HCT116 (cell line): Measurements from ENCODE around the gene CRYBG3. TPM values are rescaled to one million over a fixed set of nuclear protein-coding genes. Genes with fewer than 3 reads are reported as not detected.

Experiments
- ATAC-seq: fragments of 200-7000 bp; cut with Tn5 transposase; 2 replicates; pipeline ENCODE4 v1.9.1; 2020; ENCODE audit warnings: mild to moderate bottlenecking, moderate library complexity
- BruUV-seq: library from RNA; stranded (reverse); fragments of 400-500 nt; replicated peaks from 2 replicates; lab custom pipeline; 2021; lab: Mats Ljungman, UMichigan
- CTCF ChIA-PET: fragments of 300-600 bp; sonication (Branson Sonifier 250); formaldehyde crosslinking; loops from one replicate; lab custom pipeline; 2021; ENCODE audit warnings: antibody characterized with exemption; lab: Charles Lee
- POLR2A ChIA-PET: fragments of 300-600, 350-600 bp; sonication (Branson Sonifier 250); formaldehyde crosslinking; loops from one replicate; lab custom pipeline; 2021; ENCODE audit warnings: antibody characterized with exemption; lab: Charles Lee
- RAD21 ChIA-PET, 2 experiments: fragments of 300-600 bp; sonication (Branson Sonifier 250); formaldehyde crosslinking; loops; one replicate each; lab custom pipeline; 2023; ENCODE audit warnings: low total read pairs in 2 of 2; ENCODE audit not compliant: uncharacterized antibody in 2 of 2, unreplicated experiment in 2 of 2, low non-redundant PET in 1 of 2; lab: Charles Lee
- DNase-seq: peaks from one replicate; pipeline ENCODE4 v3.0.0-alpha.2; 2010; ENCODE audit warnings: low read depth, low spot score
- H2AFZ ChIP-seq: fragments of 200-600 bp; shearing (Covaris generic), sonication (generic); 2 replicates; pipeline ENCODE4 v1.6.1; 2017; ENCODE audit warnings: low read depth, mixed run types, mixed read lengths, antibody characterized with exemption, low read length; ENCODE audit not compliant: poor library complexity, severe bottlenecking
- H3K27ac ChIP-seq: 2 replicates; pipeline ENCODE4 v1.5.1; 2012; ENCODE audit warnings: low read depth, low read length
- H3K27me3 ChIP-seq: fragments of 200-600 bp; sonication (generic); 2 replicates; pipeline ENCODE4 v1.6.1; 2016; ENCODE audit warnings: mixed run types, low read length, mixed read lengths; ENCODE audit not compliant: insufficient read depth
- H3K36me3 ChIP-seq, 2 experiments: fragments of 200-500 bp in 1 of 2; fragments of 200-600 bp in 1 of 2; sonication (Bioruptor generic) in 1 of 2; sonication (generic) in 1 of 2; 2 replicates each; pipeline versions ENCODE4 v1.5.1 to v1.6.1; 2014 to 2016; ENCODE audit warnings: low read length in 2 of 2, inconsistent platforms in 1 of 2, mixed read lengths in 1 of 2, mixed run types in 1 of 2; ENCODE audit not compliant: insufficient read depth in 2 of 2, control insufficient read depth in 1 of 2
- H3K4me1 ChIP-seq, 2 experiments: fragments of 200-600 bp in 1 of 2; sonication (generic) in 1 of 2; 2 replicates each; pipeline versions ENCODE4 v1.5.1 to v1.6.1; 2012 to 2017; ENCODE audit warnings: low read length in 2 of 2, inconsistent platforms in 1 of 2, mild to moderate bottlenecking in 1 of 2, mixed read lengths in 1 of 2, mixed run types in 1 of 2, moderate library complexity in 1 of 2; ENCODE audit not compliant: insufficient read depth in 2 of 2, control insufficient read depth in 1 of 2
- H3K4me2 ChIP-seq: fragments of 200-600 bp; sonication (generic); 2 replicates; pipeline ENCODE4 v1.6.1; 2017; ENCODE audit warnings: mixed run types, low read length, mixed read lengths
- H3K4me3 ChIP-seq, 2 experiments: fragments of 200-600 bp in 1 of 2; sonication (generic) in 1 of 2; replicated peaks in 1 of 2; 2 replicates each; pipeline ENCODE4 v1.5.1; 2011 to 2016; ENCODE audit warnings: low read length in 2 of 2, control low read depth in 1 of 2, low read depth in 1 of 2, mild to moderate bottlenecking in 1 of 2, mixed read lengths in 1 of 2, mixed run types in 1 of 2
- H3K79me2 ChIP-seq: fragments of 200-600 bp; sonication (generic); 2 replicates; pipeline ENCODE4 v1.6.1; 2017; ENCODE audit warnings: mild to moderate bottlenecking, mixed run types, low read length, moderate library complexity, mixed read lengths; ENCODE audit not compliant: insufficient read depth
- H3K9ac ChIP-seq: fragments of 200-600 bp; sonication (generic); 2 replicates; pipeline ENCODE4 v1.6.1; 2016; ENCODE audit warnings: low read length, mixed read lengths
- H3K9me2 ChIP-seq: fragments of 200-600 bp; sonication (generic), shearing (Covaris generic); 2 replicates; pipeline ENCODE4 v1.6.1; 2017; ENCODE audit warnings: mixed run types, mild to moderate bottlenecking, moderate library complexity; ENCODE audit not compliant: insufficient read depth
- H3K9me3 ChIP-seq, 2 experiments: fragments of 200-500 bp in 1 of 2; fragments of 200-600 bp in 1 of 2; sonication (Bioruptor generic) in 1 of 2; sonication (generic) in 1 of 2; 2 replicates each; pipeline ENCODE4 v1.6.1; 2014 to 2017; ENCODE audit warnings: low read length in 2 of 2, mixed read lengths in 2 of 2, inconsistent platforms in 1 of 2, low read depth in 1 of 2, mild to moderate bottlenecking in 1 of 2, mixed run types in 1 of 2, moderate library complexity in 1 of 2; ENCODE audit not compliant: control insufficient read depth in 1 of 2, insufficient read depth in 1 of 2
- H4K20me1 ChIP-seq: fragments of 200-600 bp; sonication (generic), shearing (Covaris generic); 2 replicates; pipeline ENCODE4 v1.6.1; 2017; ENCODE audit warnings: mixed run types, mild to moderate bottlenecking, moderate library complexity; ENCODE audit not compliant: insufficient read depth
- ELF1 ChIP-seq: IDR thresholded peaks from 2 replicates; pipeline ENCODE4 v1.6.1; 2012; ENCODE audit warnings: low read depth, borderline replicate concordance
- EZH2 ChIP-seq: fragments of 200-600 bp; sonication (generic); IDR thresholded peaks from 2 replicates; pipeline ENCODE4 v1.6.1; 2017; ENCODE audit warnings: antibody characterized with exemption, mixed run types
- JUND ChIP-seq: IDR thresholded peaks from 2 replicates; pipeline ENCODE4 v1.6.1; 2012
- RAD21 ChIP-seq: IDR thresholded peaks from 2 replicates; pipeline ENCODE4 v1.6.1; 2012; ENCODE audit warnings: low read depth, mild to moderate bottlenecking
- SIN3A ChIP-seq: IDR thresholded peaks from 2 replicates; pipeline ENCODE4 v1.6.1; 2012; ENCODE audit warnings: low read depth
- SP1 ChIP-seq: IDR thresholded peaks from 2 replicates; pipeline ENCODE4 v1.6.1; 2012; ENCODE audit warnings: low read depth
- TCF7L2 ChIP-seq: IDR thresholded peaks from 2 replicates; pipeline ENCODE4 v1.7.0; 2011; ENCODE audit warnings: borderline replicate concordance, inconsistent platforms; ENCODE audit not compliant: insufficient read depth, insufficient read length; ENCODE audit errors: extremely low read depth
- ZNF274 ChIP-seq: fragments of 200-500 bp; sonication (Bioruptor generic); IDR thresholded peaks from 2 replicates; pipeline ENCODE4 v1.6.1; 2014; ENCODE audit warnings: mild to moderate bottlenecking, low read depth, low read length, inconsistent platforms
- intact Hi-C: fragments of 100-400 bp; cut with micrococcal nuclease; formaldehyde crosslinking; loops from 2 replicates; pipeline ENCODE4 v1.10.0; 2022
- total RNA-seq: library from RNA; stranded (reverse); gene quantifications from one replicate; pipeline ENCODE4 v1.2.1, GENCODE V29; 2021; ENCODE audit not compliant: unreplicated experiment
- TF ChIP-seq, protein P1 (sequence below): IDR thresholded peaks from 2 replicates; pipeline ENCODE4 v1.6.1; 2011; ENCODE audit warnings: mild to moderate bottlenecking, low read length, moderate library complexity; ENCODE audit not compliant: insufficient replicate concordance; ENCODE audit errors: extremely low read depth
- TF ChIP-seq, protein P2 (sequence below), 3 experiments: fragments of 200-600 bp in 1 of 3; sonication (generic) in 1 of 3; IDR thresholded peaks in 2 of 3; conservative IDR thresholded peaks in 1 of 3; 2 replicates each; pipeline ENCODE4 v1.5.1; 2012 to 2017; ENCODE audit warnings: low read depth in 2 of 3, low read length in 2 of 3, antibody characterized with exemption in 1 of 3, borderline replicate concordance in 1 of 3, control low read depth in 1 of 3, mild to moderate bottlenecking in 1 of 3, mixed read lengths in 1 of 3, mixed run types in 1 of 3, moderate library complexity in 1 of 3; ENCODE audit not compliant: insufficient read depth in 1 of 3

CRYBG3 gene
- total RNA-seq, 1 experiment from 2014 or later: 7.5 TPM

DNA sequence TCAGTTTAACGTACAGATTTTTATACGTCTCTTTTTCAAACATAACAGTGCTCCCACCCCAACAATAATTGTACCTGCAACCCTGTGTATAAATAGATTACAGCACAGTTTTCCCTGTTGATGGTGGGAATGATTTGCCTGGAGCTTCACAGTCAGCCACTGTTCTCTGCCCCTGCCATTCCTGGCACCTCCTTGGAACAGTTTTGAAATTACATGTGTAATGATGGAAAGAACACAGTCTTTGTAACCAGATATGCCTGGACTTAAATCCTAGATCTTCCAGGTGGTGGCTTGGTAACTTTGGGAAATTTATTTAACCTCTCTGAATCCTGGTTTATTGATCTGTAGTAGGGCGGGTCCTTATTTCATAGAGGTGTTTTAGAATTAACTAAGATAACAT is 27.0 kb downstream of the CRYBG3 start (continued):
- no peak for TF ChIP-seq JUND
- no peak for TF ChIP-seq SP1
- no peak for TF ChIP-seq TCF7L2
- TF ChIP-seq SIN3A: no peak
- TF ChIP-seq, protein P1, sequence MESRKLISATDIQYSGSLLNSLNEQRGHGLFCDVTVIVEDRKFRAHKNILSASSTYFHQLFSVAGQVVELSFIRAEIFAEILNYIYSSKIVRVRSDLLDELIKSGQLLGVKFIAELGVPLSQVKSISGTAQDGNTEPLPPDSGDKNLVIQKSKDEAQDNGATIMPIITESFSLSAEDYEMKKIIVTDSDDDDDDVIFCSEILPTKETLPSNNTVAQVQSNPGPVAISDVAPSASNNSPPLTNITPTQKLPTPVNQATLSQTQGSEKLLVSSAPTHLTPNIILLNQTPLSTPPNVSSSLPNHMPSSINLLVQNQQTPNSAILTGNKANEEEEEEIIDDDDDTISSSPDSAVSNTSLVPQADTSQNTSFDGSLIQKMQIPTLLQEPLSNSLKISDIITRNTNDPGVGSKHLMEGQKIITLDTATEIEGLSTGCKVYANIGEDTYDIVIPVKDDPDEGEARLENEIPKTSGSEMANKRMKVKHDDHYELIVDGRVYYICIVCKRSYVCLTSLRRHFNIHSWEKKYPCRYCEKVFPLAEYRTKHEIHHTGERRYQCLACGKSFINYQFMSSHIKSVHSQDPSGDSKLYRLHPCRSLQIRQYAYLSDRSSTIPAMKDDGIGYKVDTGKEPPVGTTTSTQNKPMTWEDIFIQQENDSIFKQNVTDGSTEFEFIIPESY: no peak
- TF ChIP-seq, protein P2, sequence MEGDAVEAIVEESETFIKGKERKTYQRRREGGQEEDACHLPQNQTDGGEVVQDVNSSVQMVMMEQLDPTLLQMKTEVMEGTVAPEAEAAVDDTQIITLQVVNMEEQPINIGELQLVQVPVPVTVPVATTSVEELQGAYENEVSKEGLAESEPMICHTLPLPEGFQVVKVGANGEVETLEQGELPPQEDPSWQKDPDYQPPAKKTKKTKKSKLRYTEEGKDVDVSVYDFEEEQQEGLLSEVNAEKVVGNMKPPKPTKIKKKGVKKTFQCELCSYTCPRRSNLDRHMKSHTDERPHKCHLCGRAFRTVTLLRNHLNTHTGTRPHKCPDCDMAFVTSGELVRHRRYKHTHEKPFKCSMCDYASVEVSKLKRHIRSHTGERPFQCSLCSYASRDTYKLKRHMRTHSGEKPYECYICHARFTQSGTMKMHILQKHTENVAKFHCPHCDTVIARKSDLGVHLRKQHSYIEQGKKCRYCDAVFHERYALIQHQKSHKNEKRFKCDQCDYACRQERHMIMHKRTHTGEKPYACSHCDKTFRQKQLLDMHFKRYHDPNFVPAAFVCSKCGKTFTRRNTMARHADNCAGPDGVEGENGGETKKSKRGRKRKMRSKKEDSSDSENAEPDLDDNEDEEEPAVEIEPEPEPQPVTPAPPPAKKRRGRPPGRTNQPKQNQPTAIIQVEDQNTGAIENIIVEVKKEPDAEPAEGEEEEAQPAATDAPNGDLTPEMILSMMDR (IDR thresholded peaks at IDR 0.05 in 2 of 3, conservative IDR thresholded peaks at IDR 0.05 in 1 of 3; ENCODE audit: borderline replicate concordance in 1 of 3, insufficient read depth in 1 of 3, low read depth in 2 of 3, low read length in 2 of 3): no peak

DNA sequence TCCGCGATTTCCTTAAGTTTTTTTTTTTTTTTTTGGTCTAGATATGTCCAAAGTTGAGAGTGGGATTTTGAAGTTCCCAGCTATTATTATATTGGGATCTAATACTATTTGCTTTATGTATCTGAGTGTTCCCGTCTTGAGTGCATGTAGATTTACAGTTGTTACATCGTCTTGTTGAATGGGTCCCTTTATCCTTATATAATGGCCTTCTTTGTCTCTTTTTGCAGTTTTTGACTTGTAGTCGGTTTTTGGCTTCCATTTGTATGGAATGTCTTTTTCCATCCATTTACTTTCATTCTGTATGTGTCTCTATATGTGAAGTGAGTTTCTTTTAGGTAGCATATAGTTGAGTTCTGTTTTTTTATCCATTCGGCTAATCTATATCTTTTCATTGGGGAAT is 35.6 kb downstream of the CRYBG3 start:
- ChIA-PET RAD21 (no interaction called here), POLR2A (no interaction called here), CTCF (no interaction called here)
- Histone ChIP-seq H3K79me2 (peaks cover 5% of the 10 kb centered on the region; the same call in 1 of the 2 replicates), H3K4me2 (no peak overlapping the region), H3K9me3 (no peaks in the 10 kb centered on the region), H3K27ac (no peak overlapping the region), H4K20me1 (no peaks in the 10 kb centered on the region), H3K9me2 (no peaks in the 10 kb centered on the region), H3K4me1 (no peaks in the 10 kb centered on the region), H3K9ac (no peak overlapping the region), H3K4me3 (no peak overlapping the region), H2AFZ (no peak overlapping the region), H3K27me3 (no peaks in the 10 kb centered on the region), H3K36me3 (no peaks in the 10 kb centered on the region)
- intact Hi-C loops: no loop called here
- DNase-seq (no peak), ATAC-seq (no peak)
- BruUV-seq: no TSS peak
- TF ChIP-seq, protein P2 (IDR thresholded peaks at IDR 0.05 in 2 of 3, conservative IDR thresholded peaks at IDR 0.05 in 1 of 3; ENCODE audit: borderline replicate concordance in 1 of 3, insufficient read depth in 1 of 3, low read depth in 2 of 3, low read length in 2 of 3): no peak
- TF ChIP-seq JUND: no peak
- TF ChIP-seq ELF1: no peak
- no peak for TF ChIP-seq ZNF274
- TF ChIP-seq EZH2: no peak
- TF ChIP-seq RAD21: no peak
- no peak for TF ChIP-seq SP1
